ENCODE results near the gene MUC5B.
"Not testable (repeated sequence)": the region's sequence is repeated elsewhere in the genome, so short reads cannot be mapped to it uniquely, and the experiment has no call there.

MUC5B gene

DNA sequence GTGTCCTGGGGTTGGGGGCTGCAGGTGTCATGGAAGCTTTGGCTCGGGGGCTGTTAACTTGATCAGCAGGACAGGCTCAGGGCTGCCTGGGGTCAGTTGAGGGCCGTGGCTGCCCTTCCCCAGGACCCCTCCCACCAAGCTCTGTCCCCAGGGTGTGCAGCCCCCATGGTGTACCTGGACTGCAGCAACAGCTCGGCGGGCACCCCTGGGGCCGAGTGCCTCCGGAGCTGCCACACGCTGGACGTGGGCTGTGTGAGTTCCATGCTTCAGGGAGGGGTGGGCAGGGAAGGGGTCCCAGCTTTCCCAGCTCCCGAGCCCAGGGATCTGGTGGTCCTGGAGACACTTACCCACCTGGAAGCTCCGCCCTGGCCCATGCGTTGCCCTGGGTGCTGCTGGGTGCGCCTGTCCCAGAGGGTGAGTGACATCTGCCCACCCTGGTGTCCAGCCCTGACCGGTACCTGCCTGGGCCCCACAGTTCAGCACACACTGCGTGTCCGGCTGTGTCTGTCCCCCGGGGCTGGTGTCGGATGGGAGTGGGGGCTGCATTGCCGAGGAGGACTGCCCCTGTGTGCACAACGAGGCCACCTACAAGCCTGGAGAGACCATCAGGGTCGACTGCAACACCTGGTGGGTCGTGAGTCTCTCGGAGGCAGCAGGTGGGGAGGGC is 11.3 kb downstream of the MUC5B start:
- ATAC-seq: no peak

DNA sequence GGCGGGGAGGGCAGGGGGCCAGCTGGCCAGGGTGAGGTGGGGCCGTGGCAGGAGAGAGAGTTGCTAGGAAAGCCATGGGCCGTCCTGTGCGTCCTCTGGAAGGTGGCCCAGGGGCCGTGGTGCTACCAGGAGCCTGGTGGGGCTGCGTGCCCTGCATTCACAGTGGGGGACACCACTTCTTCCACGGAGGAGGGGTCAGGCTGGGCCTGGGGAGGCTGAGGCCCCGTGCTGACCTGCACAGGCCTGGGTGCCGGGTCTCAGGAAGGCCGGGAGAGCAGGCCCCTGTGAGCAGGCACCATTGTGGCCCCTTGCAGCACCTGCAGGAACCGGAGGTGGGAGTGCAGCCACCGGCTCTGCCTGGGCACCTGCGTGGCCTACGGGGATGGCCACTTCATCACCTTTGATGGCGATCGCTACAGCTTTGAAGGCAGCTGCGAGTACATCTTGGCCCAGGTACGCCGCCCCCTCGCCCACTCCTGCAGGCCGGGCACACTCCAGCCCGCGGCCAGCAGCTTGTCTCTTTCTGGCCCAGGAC is 12.0 kb downstream of the MUC5B start:
- no peak for ATAC-seq

DNA sequence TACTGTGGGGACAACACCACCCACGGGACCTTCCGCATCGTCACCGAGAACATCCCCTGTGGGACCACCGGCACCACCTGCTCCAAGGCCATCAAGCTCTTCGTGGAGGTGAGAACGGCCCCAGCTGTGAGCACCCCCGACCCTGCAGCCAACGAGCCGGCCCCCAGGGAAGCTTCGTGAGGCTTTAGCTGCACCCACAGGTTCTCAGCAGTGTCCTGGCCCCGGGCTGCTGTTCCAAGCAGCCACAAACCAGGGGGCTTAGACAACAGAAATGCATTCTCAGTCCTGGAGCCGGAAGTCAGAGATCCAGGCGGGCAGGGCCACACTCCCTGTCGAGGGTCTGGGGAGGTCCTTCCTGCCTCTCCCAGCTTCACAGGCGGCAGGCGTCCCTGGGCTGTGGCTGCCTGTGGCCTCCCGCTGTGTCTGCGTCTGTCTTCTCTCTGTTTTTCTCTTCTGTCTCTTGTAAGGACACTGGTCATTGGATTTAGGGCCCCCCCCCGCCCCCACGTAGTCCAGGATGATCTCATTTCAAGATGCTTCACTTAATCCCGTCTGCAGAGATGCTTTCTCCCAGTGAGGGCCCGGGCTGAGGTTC is 12.5 kb downstream of the MUC5B start:
- ATAC-seq: no peak

DNA sequence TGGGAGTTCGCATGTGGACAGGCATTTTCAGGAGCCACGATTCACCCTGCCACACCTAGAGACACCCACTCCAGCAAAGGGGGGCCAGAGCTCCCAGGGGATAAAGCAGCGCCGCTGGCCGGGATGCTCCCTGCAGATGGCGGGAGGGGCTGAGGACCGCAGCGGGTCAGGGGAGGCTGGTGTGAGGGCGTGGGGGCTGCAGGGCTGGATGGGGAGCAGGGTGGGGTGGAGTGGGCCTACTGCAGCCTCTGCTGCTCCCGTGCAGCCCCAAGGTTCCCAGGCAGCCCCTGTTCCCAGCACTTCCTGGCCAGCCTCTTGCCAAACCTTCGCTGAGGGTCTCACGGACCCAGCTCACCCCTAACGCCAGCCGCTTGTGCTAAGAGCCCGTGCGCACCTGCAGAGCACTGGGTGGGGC is 13.0 kb downstream of the MUC5B start:
- ATAC-seq: no peak

DNA sequence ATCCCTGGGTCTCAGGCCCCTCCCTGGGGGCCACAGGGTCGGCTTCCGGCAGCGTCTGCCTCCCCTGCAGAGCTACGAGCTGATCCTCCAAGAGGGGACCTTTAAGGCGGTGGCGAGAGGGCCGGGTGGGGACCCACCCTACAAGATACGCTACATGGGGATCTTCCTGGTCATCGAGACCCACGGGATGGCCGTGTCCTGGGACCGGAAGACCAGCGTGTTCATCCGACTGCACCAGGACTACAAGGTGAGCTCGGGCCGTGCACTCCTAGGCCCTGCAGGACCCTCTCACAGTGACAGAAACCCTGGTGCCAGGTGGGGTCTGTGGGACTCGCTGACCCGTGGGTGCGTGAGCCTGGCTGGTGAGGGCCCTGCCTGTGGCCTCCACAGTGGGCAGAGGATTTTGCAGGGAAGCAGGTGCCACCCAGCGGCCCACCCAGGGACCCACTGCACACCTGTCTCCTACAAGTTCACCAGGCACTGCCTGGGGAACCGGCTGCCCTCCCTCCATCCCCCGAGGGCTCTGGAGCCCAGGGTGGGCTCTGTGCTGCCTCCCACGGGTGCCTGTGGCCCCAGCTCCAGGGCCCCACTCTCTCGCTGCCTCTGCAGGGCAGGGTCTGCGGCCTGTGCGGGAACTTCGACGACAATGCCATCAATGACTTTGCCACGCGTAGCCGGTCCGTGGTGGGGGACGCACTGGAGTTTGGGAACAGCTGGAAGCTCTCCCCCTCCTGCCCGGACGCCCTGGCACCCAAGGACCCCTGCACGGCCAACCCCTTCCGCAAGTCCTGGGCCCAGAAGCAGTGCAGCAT is 13.7 kb downstream of the MUC5B start:
- no peak for ATAC-seq

DNA sequence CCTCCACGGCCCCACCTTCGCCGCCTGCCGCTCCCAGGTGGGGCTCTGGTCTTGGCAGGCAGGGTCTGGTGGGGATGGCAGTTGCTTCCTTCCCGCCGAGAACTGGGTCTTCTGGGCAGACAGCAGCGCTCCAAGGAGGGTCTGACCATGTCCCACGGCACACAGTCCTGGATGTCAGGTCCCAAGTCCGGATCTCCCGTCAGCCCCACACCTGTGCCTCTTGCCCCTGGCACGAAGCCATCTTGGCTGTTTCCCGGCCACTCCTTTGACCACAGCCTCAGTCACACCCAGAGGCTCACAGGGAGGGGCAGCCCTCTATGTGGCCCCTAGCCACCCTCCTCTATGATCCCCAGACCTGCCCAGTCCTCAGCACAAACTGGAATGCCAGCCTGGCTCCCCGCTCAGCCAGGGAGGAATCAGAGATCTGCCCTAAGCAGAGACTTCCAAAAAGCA is 14.3 kb downstream of the MUC5B start:
- ATAC-seq: no peak

DNA sequence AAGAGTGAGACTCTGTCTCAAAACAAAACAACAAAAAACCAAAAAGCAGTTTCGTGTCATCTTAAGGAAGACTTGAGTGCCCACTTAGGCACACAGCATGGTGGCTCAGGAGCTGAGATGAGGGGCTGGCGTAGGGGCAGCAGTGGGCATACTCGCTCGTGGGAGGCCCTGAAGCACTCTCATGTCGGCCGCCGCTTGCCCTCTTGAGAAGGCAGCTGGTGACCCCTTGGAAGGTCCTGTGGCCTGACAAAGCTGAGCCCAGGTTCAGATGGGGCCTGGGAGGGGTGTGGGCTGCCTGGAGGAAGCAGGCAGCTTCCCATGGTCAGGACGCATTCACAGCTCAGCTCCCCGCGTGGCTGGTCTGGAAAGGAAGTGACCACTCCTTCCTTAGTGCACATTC is 15.0 kb downstream of the MUC5B start:
- ATAC-seq: no peak

DNA sequence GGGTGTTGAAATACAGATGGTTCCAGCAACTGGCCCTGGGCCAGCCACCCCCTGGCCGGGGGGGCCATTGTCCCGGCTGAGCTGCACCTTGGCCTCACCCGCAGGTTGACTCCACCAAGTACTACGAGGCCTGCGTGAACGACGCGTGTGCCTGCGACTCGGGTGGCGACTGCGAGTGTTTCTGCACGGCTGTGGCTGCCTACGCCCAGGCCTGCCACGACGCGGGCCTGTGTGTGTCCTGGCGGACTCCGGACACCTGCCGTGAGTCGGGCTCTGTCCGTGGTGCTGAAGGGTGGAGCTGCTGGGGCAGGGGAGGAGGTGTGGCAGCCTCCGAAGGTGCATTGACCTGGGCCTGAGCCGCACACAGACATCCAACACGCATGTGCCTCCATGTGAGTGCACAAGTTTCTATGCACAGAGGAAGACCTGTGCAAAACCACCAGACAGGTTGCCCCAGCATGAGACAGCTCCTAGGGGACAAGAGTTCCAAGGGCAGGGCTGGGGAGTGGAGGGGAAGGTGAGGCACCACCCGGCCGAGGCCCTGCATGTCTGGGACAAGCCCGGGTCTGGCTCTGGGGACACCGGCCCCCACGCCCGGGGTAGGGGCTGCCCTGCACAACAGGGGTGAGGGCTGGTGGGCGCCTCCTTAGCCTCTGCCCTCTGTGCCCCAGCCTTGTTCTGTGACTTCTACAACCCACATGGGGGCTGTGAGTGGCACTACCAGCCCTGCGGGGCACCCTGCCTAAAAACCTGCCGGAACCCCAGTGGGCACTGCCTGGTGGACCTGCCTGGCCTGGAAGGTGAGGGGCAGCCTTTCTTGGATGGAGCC is 16.1 kb downstream of the MUC5B start:
- no peak for ATAC-seq

DNA sequence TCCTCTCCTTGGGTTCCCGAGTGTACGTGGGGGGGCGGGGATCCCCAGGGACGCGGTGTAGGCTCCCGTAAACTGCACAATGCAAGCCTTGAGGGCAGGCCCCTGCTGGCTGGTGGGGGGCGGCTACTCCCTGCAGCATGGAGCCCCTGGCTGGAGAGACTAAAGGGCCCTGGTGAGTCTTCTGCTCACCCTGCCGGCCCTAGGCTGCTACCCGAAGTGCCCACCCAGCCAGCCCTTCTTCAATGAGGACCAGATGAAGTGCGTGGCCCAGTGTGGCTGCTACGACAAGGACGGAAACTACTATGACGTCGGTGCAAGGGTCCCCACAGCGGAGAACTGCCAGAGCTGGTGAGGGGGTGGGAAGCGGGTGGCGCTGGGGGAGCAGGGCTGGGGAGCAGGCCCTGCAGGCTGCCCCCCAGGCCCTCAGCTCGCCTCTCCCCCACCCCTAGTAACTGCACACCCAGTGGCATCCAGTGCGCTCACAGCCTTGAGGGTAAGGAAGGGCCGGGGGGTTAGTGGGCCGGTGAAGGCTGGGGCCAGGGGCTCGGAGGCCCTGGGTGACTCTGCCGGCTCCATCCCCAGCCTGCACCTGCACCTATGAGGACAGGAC is 16.8 kb downstream of the MUC5B start:
- ATAC-seq: no peak

DNA sequence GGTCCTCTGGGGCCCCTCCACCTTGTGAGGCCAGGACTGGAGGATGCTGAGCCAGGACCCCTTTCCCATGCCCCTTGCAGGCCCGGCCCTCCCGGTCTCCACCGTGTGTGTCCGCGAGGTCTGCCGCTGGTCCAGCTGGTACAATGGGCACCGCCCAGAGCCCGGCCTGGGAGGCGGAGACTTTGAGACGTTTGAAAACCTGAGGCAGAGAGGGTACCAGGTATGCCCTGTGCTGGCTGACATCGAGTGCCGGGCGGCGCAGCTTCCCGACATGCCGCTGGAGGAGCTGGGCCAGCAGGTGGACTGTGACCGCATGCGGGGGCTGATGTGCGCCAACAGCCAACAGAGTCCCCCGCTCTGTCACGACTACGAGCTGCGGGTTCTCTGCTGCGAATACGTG is 17.9 kb downstream of the MUC5B start:
- ATAC-seq: no peak

DNA sequence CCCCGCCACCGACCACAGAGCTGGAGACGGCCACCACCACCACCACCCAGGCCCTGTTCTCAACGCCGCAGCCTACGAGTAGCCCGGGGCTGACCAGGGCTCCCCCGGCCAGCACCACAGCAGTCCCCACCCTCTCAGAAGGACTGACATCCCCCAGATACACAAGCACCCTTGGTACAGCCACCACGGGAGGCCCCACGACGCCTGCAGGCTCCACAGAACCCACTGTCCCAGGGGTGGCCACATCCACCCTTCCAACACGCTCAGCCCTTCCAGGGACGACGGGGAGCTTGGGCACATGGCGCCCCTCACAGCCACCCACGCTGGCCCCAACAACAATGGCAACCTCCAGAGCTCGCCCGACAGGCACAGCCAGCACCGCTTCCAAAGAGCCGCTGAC is 18.8 kb downstream of the MUC5B start:
- no peak for ATAC-seq

DNA sequence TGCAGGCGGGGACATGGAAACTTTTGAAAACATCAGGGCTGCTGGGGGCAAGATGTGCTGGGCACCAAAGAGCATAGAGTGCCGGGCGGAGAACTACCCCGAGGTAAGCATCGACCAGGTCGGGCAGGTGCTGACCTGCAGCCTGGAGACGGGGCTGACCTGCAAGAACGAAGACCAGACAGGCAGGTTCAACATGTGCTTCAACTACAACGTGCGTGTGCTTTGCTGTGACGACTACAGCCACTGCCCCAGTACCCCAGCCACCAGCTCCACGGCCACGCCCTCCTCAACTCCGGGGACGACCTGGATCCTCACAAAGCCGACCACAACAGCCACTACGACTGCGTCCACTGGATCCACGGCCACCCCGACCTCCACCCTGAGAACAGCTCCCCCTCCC is 19.4 kb downstream of the MUC5B start:
- ATAC-seq: no peak

DNA sequence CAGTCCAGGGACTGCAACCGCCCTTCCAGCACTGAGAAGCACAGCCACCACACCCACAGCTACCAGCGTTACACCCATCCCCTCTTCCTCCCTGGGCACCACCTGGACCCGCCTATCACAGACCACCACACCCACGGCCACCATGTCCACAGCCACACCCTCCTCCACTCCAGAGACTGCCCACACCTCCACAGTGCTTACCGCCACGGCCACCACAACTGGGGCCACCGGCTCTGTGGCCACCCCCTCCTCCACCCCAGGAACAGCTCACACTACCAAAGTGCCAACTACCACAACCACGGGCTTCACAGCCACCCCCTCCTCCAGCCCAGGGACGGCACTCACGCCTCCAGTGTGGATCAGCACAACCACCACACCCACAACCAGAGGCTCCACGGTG is 19.9 kb downstream of the MUC5B start:
- not testable (repeated sequence) for ATAC-seq

DNA sequence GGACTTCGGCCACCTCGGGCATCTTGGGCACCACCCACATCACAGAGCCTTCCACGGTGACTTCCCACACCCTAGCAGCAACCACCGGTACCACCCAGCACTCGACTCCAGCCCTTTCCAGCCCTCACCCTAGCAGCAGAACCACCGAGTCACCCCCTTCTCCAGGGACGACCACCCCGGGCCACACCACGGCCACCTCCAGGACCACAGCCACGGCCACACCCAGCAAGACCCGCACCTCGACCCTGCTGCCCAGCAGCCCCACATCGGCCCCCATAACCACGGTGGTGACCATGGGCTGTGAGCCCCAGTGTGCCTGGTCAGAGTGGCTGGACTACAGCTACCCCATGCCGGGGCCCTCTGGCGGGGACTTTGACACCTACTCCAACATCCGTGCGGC is 20.7 kb downstream of the MUC5B start:
- not testable (repeated sequence) for ATAC-seq

DNA sequence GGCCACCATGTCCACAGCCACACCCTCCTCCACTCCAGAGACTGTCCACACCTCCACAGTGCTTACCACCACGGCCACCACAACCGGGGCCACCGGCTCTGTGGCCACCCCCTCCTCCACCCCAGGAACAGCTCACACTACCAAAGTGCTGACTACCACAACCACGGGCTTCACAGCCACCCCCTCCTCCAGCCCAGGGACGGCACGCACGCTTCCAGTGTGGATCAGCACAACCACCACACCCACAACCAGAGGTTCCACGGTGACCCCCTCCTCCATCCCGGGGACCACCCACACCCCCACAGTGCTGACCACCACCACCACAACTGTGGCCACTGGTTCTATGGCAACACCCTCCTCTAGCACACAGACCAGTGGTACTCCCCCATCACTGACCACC is 21.7 kb downstream of the MUC5B start:
- ATAC-seq: not testable (repeated sequence)

DNA sequence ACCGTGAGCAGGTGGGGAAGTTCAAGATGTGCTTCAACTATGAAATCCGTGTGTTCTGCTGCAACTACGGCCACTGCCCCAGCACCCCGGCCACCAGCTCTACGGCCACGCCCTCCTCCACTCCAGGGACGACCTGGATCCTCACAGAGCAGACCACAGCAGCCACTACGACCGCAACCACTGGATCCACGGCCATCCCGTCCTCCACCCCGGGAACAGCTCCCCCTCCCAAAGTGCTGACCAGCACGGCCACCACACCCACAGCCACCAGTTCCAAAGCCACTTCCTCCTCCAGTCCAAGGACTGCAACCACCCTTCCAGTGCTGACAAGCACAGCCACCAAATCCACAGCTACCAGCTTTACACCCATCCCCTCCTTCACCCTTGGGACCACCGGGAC is 22.9 kb downstream of the MUC5B start:
- not testable (repeated sequence) for ATAC-seq

DNA sequence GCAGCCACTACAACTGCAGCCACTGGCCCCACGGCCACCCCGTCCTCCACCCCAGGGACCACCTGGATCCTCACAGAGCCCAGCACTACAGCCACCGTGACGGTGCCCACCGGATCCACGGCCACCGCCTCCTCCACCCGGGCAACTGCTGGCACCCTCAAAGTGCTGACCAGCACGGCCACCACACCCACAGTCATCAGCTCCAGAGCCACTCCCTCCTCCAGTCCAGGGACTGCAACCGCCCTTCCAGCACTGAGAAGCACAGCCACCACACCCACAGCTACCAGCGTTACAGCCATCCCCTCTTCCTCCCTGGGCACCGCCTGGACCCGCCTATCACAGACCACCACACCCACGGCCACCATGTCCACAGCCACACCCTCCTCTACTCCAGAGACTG is 23.4 kb downstream of the MUC5B start:
- not testable (repeated sequence) for ATAC-seq

DNA sequence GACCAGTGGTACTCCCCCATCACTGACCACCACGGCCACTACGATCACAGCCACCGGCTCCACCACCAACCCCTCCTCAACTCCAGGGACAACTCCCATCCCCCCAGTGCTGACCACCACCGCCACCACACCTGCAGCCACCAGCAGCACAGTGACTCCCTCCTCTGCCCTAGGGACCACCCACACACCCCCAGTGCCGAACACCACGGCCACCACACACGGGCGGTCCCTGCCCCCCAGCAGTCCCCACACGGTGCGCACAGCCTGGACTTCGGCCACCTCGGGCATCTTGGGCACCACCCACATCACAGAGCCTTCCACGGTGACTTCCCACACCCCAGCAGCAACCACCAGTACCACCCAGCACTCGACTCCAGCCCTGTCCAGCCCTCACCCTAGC is 24.2 kb downstream of the MUC5B start:
- ATAC-seq: not testable (repeated sequence)

DNA sequence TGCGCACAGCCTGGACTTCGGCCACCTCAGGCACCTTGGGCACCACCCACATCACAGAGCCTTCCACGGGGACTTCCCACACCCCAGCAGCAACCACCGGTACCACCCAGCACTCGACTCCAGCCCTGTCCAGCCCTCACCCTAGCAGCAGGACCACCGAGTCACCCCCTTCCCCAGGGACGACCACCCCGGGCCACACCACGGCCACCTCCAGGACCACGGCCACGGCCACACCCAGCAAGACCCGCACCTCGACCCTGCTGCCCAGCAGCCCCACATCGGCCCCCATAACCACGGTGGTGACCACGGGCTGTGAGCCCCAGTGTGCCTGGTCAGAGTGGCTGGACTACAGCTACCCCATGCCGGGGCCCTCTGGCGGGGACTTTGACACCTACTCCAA is 26.1 kb downstream of the MUC5B start:
- not testable (repeated sequence) for ATAC-seq

DNA sequence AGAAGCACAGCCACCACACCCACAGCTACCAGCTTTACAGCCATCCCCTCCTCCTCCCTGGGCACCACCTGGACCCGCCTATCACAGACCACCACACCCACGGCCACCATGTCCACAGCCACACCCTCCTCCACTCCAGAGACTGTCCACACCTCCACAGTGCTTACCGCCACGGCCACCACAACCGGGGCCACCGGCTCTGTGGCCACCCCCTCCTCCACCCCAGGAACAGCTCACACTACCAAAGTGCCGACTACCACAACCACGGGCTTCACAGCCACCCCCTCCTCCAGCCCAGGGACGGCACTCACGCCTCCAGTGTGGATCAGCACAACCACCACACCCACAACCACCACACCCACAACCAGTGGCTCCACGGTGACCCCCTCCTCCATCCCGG is 27.5 kb downstream of the MUC5B start:
- not testable (repeated sequence) for ATAC-seq

DNA sequence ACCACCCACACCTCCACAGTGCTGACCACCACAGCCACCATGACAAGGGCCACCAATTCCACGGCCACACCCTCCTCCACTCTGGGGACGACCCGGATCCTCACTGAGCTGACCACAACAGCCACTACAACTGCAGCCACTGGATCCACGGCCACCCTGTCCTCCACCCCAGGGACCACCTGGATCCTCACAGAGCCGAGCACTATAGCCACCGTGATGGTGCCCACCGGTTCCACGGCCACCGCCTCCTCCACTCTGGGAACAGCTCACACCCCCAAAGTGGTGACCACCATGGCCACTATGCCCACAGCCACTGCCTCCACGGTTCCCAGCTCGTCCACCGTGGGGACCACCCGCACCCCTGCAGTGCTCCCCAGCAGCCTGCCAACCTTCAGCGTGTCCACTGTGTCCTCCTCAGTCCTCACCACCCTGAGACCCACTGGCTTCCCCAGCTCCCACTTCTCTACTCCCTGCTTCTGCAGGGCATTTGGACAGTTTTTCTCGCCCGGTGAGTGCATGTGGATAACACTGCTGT is 28.4 kb downstream of the MUC5B start:
- ATAC-seq: no peak

All from activated CD4-positive, CD25-positive, alpha-beta regulatory T cell treated with anti-CD3 and anti-CD28 coated beads, Interleukin-2, amount 50 U/mL, for 24 hours (primary cell).